Amniotic epithelial cell (primary cell): ENCODE results near the gene MBD3L3.
"Not testable (repeated sequence)": the region's sequence is repeated elsewhere in the genome, so short reads cannot be mapped to it uniquely, and the experiment has no call there.

Experiments
- DNase-seq: peaks from one replicate; pipeline ENCODE4 v3.0.0-alpha.2; 2010; ENCODE audit warnings: low read depth

MBD3L3 gene

DNA sequence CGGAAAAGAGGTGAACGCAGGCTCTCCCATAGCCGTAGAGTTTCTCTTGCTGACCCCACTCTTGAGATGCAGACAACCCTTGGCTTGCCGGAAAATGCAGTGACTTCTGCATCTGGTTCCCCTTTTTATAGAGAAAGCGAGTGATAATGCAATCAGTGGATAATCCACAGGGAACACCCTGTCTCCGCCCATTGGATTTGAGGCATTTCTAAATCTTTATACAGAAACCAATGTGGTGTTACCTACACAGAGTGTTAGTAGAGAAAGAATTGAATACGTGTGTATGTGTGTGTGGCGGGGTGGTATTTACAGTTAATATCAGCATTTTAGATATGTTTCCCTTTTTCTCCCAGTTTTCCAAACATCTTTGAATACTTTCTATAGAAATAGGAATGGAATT, at the start of gene MBD3L3:
TSS of gene MBD3L3 (minus strand) at position 101 of the 400 bp plus-strand sequence. CDS start at position 30, 71 bp downstream.
- not testable (repeated sequence) for DNase-seq

DNA sequence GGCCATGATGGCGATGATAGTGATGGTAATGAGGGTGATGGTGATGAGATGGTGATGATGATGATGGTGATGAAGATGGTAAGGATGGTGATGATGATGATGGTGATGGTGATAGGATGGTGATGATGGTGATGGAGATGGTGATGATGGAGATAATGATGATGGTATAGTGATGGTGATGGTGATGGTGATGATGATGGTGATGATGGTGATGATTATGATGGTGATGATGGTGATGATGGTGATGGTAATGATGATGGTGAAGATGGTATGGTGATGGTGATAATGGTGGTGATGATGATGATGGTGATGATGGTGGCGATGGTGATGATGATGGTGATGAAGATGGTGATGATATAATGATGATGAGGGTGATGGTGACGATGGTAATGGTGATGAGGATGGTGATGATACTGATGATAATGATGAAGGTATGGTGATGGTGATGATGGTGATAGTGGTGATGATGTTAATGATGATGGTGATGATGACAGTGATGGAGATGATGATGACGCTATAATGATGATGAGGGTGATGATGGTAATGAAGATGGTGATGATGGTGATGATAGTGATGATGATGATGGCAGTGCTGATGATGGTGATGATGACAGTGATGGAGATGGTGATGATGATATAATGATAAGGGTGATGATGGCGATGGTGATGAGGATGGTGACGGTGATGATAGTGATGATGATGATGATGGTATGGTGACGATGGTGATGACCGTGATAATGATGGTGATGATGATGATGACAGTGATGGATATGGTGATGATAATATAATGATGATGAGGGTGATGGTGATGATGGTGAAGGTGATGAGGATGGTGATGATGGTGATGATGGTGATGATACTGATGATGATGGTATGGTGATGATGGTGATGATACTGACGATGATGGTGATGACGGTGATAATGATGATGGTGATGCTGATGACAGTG, 48.5 kb upstream of the MBD3L3 start:
- no peak for DNase-seq

DNA sequence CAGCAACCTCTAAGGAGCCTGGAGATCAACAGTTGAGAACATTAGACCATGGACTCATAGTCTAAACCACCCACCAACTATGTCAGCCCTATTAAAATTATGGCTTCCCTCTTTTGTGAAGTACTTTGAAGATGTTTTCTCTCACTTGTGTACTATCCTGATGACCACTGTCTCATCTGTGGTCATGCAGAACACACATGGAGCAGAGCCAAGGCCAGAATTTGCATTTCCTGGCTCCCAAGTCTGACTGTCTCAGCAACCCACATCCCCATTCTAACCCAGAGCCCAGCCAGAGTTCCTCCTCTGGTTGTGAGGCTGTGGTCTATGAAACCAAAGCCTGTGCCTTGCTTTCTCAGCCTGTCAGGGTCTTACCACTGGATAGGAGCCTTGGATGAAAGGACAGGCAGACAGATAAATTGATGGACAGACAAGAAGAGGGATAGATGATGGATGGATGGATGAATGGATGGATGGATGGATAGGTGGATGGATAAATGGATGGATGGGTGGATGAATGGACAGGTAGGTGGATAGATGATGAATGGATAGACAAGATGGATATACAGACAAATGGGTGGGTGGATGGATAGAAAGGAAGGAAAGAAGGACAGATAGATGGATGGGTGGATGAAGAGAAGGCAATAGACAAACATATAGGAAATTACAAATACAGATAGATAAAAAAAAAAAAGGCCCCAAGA, 46.4 kb upstream of the MBD3L3 start:
- DNase-seq, result no peak

DNA sequence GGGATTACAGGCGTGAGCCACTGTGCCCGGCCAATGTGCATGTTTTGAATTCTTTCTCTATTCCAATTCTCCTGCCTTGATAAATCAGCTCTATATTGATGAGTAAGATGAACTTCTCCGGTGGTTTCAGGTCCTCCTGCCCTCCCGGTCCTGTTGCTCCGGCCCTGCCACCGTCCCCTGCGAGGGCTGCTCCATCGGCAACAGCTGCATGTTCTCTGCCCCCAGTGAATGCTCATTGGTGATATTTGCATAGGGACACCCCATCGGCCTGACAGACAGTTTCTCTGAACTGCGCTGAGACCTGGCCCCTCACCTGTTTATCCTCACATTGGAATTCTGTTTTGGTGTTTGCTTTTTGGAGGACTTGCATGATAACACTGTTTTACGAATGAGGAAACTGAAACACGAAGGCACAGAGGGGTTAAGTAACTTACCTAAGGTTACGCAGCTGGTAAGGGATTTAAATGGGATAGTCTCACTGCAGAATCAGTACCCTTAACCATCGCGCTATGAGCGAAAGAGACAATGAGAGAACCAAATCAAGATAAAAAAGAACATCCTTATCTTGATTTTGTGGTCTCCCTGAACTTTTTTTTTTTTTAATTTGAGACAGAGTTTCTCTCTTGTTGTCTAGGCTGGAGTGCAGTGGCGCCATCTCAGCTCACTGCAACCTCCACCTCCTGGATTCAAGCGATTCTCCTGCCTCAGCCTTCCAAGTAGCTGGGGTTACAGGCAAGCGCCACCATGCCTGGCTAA, 43.2 kb upstream of the MBD3L3 start:
- DNase-seq, result no peak

DNA sequence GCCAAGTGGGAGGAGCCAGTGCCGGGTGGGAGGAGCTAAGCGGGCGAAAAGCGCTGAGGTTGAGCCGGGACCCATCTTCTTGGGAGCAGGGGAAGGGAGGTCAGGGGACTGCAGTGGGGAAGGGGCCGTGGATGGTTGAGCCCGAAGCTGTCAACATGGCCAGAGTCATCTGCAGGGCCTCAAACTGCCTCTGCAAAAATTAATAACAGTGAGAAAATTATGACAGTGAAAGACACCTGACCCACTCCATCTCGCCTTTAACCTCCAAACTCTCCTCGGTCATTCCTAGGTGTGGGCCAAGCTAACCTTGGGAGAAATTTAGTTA, 41.1 kb upstream of the MBD3L3 start:
- DNase-seq, result no peak

DNA sequence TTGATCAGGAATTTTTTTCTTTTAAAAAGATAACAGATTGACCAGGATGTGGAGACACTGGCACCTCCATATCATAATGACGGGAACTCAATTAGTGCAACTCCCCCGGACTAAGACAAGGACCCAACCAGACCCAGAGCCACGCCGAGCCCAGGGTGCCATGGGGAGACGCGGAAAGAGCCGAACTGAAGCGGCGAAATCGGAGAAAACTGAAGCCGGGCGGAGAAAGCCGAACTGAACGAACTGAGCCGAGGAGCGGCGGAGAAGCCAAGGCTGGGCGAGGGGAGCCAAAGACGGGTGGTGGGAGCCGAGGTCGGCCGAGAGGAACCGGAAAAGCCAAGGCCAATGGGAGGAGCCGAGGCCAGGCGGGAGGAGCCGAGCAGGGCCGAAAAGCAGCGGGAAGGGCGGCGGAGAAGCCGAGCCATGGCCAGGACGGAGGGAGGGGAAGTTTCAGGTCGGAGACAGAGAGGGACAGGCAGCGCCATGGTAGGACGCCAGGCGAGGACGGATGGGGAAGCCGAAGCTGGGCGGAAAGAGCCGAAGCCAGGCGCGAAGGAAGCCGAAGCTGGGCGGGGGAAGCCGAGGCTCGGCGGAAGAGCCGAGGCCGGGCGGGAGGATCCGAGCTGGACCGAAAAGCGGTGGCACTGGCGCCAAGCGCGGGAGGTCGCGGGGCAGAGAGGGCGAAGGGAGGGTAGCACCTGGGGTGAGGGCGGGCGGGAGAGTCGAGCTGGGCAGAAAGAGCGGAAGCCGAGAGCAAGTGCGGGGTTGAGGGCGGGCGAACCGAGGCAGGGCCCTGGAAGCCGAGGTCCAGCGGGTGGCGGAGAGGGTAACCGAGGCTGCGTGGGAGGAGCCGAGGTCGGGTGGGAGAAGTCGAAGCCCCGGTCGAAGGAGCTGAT, 40.5 kb upstream of the MBD3L3 start:
- DNase-seq, result peak; percentile 86

DNA sequence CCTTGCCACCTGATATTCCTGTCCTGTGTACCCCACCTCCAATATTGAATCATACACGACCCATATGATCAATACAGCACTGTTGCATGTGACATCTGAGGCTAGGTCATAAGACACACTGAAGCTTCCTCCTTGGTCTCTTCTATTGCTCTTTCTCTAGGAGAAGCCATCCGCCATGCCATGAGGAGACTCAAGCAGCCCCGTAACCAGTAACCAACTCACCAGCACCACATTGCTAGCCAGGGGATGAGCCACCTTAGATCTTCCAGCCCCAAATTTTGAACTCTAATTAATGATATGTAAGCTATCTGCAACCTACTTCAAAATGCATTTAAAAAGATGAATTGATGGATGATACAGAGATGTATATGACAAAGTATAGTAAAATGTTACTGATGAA, 39.6 kb upstream of the MBD3L3 start:
- DNase-seq, result no peak

DNA sequence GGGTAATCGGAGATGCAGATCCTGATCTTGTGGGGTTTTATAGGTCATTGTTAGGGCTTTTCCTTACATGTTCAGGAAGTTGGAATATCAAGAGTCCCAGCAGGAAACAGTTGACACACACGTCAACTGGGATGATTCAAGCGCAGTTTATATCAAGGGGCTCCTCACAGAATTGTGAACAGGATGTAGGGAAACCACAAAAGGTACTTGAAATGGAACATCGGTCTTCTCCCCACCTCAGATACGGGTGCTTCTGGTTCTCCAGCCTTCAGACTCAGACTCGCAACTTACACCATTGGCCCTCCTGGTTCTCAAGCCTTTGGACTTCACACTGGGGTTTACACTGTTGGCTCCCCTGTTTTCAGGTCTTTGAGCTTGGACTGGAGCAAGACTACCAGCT, 30.5 kb upstream of the MBD3L3 start:
- no peak for DNase-seq

DNA sequence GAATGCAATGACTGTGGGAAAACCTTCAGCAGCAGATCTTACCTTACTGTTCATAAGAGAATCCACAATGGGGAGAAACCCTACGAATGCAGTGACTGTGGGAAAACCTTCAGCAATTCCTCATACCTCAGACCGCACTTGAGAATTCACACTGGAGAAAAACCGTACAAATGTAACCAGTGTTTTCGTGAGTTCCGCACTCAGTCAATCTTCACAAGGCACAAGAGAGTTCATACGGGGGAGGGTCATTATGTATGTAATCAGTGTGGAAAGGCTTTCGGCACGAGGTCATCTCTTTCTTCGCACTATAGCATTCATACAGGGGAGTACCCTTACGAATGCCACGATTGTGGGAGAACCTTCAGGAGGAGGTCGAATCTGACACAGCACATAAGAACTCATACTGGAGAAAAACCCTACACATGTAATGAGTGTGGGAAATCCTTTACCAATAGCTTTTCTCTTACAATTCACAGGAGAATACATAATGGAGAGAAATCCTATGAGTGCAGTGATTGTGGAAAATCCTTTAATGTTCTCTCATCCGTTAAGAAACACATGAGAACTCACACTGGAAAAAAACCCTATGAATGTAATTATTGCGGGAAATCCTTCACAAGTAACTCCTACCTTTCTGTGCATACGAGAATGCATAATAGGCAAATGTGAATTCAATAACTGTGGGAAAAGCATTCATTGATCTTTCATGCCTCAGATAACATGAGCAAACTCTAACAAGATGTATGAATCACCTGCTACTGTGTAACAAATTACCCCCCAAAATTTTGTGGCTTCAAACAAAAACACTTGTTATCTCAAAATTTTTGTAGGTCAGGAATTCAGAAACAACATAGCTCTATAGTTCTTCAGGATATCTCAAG, 24.8 kb upstream of the MBD3L3 start:
- DNase-seq, result peak; percentile 71

DNA sequence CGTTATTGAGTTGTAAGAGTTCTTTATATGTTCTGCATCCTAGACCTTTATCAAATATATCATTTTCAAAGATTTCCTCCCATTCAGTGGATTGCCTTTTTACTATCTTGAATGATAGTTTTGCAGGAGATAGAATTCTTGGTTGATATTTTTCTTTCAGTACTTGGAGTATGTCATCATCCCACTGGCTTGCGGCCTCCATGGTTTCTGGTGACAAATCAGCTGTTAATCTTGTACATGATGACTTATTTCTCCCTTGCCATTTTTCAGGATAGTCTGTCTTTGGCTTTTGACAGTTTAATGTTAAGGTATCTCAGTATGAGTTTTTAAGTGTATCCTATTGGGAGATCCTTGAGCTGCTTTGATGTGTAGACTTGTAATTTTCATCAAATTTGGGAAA, 19.5 kb upstream of the MBD3L3 start:
- peak; percentile 21 for DNase-seq

DNA sequence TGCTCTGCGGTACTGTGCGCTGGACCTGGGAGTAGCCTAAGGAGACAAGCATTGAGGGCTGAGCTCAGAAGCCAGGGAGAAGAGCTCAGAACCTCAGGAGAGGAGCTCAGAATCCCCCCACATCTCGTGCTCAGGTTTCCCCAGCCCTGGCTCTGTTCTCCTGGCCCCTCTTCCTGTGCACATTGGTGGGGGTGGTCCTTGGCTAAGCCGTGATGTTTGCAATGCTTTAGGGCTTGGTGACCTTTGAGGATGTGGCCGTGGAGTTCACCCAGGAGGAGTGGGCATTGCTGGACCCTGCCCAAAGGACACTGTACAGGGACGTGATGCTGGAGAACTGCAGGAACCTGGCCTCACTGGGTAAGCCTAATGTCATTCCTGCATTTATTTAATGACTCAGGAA, 17.7 kb upstream of the MBD3L3 start:
- no peak for DNase-seq

DNA sequence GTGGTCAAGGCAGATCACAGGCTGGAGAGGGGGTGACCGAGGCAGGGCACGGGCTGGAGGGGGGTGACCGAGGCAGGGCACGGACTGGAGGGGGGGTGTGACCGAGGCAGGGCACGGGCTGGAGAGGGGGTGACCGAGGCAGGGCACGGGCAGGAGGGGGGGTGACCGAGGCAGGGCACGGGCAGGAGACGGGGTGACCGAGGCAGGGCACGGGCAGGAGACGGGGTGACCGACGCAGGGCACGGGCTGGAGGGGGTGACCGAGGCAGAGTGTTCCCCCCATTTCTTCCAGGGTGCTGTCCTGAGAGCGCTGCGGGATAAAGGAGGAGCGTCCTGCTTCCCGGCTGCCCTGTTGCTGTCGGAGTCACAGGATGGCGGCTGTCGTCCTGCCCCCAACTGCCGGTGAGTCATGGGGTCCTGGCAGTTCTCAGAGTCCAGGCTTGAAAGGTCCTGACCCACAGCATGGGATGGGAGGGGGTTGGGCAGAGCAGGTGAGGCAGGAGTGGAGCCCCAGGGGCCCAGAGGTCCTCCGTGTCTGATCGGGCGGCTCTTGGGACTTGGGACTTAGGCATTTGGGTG, 16.3 kb upstream of the MBD3L3 start:
- DNase-seq, result no peak

DNA sequence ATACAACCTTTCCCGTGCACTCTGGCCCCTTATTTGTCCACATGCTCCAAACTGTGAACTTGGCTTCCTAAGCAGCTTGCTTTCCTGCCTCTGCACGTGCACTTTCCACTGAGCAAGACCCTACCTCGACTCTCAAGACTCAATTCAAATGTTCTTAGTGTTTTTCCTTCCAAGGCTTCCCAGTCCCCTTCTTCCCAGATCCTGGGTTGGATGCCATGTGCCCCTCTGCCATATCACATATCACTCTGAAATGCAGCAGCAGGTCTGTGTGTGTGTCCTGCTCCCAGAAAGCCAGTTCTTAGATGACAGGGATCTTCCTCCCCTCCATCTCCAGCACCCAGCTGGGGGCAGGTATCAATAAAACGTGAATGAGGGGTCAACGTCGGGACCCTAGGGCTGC, 14.1 kb upstream of the MBD3L3 start:
- DNase-seq, result no peak

DNA sequence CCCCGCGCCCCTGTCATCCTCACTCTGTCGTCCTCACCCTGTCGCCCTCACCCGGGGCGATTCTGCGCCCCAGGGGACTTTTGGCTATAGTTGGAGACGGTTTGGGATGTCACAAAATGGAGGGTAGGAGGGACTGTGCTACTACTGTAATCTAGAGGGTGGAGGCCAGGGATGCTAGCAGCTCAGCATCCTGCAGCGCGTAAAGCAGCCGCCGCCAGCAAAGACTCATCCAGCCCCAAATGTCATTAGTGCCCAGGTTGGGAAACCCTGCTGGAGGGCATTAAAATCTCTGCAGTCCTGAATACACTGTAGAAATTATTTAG, 11.4 kb upstream of the MBD3L3 start:
- no peak for DNase-seq

DNA sequence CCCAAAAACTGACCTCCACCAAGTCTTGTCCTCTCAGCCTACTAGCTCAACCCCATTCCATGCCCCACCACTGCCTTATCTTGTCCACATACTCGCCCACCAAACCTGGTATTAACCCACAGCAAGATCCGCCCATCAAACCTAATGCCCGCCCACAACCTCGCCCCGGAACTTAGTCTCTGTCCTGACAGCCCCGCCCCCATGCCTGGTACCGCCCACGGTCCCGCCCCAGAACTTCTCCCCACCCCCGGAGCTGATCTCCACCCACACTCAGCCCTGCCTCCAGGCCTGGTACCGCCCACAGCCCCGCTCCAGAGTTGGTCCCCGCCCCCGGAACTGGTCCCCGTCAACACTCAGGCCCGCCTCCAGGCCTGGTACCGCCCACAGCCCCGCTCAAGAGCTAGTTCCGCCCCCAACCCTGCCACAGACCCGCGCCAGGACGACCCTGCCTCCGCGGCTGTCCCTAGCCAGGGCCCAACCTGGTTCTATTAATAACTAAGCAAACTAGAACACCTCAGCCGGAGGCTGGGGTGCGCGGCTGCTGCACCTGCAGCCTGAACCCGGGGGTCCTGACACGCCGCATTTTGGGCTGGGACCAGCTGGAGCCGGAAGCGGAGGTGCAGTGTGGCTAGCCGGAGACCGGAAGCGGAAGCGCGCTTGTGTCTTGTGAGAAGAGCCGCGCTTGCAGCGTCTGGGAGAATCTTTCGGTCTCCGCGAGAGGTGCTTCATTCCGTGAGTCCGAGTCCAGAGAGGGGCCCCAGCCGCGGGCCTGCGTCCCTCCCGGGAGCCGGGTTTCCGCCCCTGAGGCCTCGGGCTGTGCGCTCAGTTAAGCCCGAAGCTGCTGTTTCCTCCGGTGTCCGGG, 10.8 kb upstream of the MBD3L3 start, which contains the start of gene ZNF557:
TSS of gene ZNF557 (plus strand) at position 662 of the 862 bp plus-strand sequence. CDS start 5,372 bp downstream, outside the sequence.
- peak; percentile 96 for DNase-seq

DNA sequence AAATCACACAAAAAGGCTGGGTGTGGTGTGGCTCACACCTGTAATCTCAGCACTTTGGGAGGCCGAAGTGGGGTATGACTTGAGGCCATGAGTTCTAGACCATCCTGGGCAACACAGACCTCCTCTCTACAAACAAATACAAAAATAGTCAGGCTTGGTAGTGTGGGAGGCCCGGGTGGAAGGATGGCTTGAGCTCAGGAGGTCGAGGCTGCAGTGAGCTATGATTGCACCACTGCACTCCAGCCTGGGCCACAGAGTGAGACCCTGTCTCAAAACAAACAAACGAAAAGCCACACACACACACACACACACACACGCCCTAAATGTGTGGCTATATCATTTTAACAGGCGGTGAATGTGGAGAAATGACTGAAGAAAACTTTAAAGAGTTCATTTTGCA, 10.1 kb upstream of the MBD3L3 start:
- no peak for DNase-seq

DNA sequence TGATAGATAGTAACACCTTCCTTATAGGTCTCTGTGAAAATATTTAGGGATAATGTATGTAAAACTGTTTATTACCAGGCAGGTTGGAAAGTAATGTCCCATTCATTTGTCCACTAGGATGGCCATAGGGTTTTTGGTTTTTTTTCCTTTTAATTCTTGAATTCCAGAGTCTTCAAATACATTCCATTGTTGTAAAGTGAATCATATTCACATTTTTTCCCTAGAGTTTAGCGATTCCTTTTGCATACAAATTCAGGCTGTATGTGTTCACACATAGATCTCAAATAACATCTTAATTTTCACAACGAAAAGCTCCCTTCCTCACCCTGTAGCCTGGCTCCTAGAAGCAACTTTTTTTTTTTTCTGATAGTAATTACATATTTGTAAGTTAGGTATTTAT, 9.2 kb upstream of the MBD3L3 start:
- DNase-seq, result no peak

DNA sequence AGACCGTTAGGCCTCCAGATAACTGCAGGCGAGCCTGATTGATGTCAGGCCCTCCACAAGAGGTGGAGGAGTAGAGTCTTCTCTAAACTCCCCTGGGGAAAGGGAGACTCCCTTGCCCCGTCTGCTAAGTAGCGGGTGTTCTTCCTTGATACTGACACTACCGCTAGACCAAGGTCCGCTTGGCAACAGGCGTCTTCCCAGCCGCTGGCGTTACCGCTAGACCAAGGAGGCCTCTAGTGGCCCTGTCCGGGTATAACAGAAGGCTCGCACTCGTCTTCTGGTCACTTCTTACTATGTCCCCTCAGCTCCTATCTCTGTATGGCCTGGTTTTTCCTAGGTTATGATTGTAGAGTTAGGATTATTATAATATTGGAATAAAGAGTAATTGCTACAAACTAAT, 8.6 kb upstream of the MBD3L3 start:
- DNase-seq, result peak; percentile 17

DNA sequence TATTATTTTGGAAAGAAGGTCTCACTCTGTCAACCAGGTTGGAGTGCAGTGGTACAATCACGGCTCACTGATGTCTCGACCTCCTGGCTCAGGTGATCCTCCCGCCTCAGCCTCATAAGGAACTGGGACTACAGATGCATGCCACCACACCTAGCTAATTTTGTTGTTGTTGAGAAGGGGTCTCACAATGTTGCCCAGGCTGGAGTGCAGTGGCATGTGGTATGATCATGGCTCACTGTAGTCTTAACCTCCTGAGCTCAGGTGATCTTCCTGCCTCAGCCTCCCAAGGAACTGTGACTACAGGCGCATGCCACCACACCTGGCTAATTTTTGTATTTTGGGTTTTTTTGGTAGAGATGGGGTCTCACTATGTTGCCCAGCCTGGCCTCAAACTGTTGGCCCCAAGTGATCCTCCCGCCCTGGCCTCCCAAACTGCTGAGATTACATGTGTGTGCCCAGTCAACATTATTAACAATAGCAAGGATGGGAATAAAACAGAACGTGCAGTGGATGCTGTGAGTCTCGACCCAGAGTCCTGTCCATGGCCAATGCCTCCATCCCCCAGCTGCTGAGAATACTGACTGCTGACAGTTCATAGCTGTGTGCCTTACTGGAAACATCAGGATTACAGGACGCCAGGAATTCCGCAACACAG, 5.4 kb upstream of the MBD3L3 start:
- DNase-seq, result no peak
